ENCODE results near the gene FCRL5.

GRCh38 chr1:157566484-157567300, 14.4 kb upstream of the FCRL5 start:
- TF ChIP-seq POLR2A (IDR thresholded peaks at IDR 0.05; ENCODE audit: low read depth, low read length) (no peak), POLR2AphosphoS5 (IDR thresholded peaks at IDR 0.05; ENCODE audit: low read depth, low read length) (no peak)

Data from GM12892 (cell line).